GM10847 (cell line): ENCODE measurements around the gene SASS6.
A peak's percentile ranks its signal among the peaks of the same experiment; 100 is the strongest.

ENCODE experiments used
- POLR2A ChIP-seq: IDR thresholded peaks from 2 replicates; pipeline ENCODE4 v1.6.1; 2011; ENCODE audit not compliant: insufficient read length; ENCODE audit errors: extremely low read depth

The SASS6 gene

GRCh38 chr1:100132566-100133477 is at the start of gene SASS6, which contains the start of gene TRMT13:
Gene SASS6, minus strand, starts transcription at chr1:100132930. Its CDS starts 116 bp downstream, at chr1:100132814.
Gene TRMT13, plus strand, starts transcription at chr1:100133163. Its CDS starts 6 bp downstream, at chr1:100133169.
- TF ChIP-seq POLR2A, result peak; percentile 52

- no peak for TF ChIP-seq POLR2A
Measured at GRCh38 chr1:100178091-100178490, 45.4 kb upstream of the SASS6 start, which contains the start of gene LRRC39. Gene LRRC39, minus strand, starts transcription at chr1:100178256. Its CDS starts 9,740 bp downstream, at chr1:100168516.

- no peak for TF ChIP-seq POLR2A
Measured at GRCh38 chr1:100177295-100178041, 44.7 kb upstream of the SASS6 start.

GRCh38 chr1:100168051-100168450 is 35.3 kb upstream of the SASS6 start:
- TF ChIP-seq POLR2A, result no peak

GRCh38 chr1:100164702-100165101 is 32.0 kb upstream of the SASS6 start:
- TF ChIP-seq POLR2A, result no peak

- no peak for TF ChIP-seq POLR2A
Measured at GRCh38 chr1:100164216-100164615, 31.5 kb upstream of the SASS6 start.

- TF ChIP-seq POLR2A, result no peak
Measured at GRCh38 chr1:100162881-100163280, 30.2 kb upstream of the SASS6 start.

- TF ChIP-seq POLR2A, result no peak
Measured at GRCh38 chr1:100152271-100152670, 19.5 kb upstream of the SASS6 start.

GRCh38 chr1:100151679-100152078 is 18.9 kb upstream of the SASS6 start:
- TF ChIP-seq POLR2A, result no peak

- no peak for TF ChIP-seq POLR2A
Measured at GRCh38 chr1:100147875-100148274, 15.1 kb upstream of the SASS6 start.

- no peak for TF ChIP-seq POLR2A
Measured at GRCh38 chr1:100146958-100147357, 14.2 kb upstream of the SASS6 start.

GRCh38 chr1:100145116-100145515 is 12.4 kb upstream of the SASS6 start:
- TF ChIP-seq POLR2A, result no peak

- no peak for TF ChIP-seq POLR2A
Measured at GRCh38 chr1:100142343-100142742, 9.6 kb upstream of the SASS6 start.

- TF ChIP-seq POLR2A, result no peak
Measured at GRCh38 chr1:100141192-100141591, 8.5 kb upstream of the SASS6 start.

- TF ChIP-seq POLR2A, result no peak
Measured at GRCh38 chr1:100137602-100138001, 4.9 kb upstream of the SASS6 start.

- TF ChIP-seq POLR2A, result no peak
Measured at GRCh38 chr1:100134872-100135271, 2.1 kb upstream of the SASS6 start.

GRCh38 chr1:100131623-100132022 is 1.1 kb downstream of the SASS6 start:
- no peak for TF ChIP-seq POLR2A
